NCI-H2171 treated with DMSO at 0.1 percent for 48 hours (cell line): ENCODE measurements around the gene CCDC107.

Experiments
- DNase-seq: peaks from one replicate; lab custom pipeline; 2025; lab: John Stamatoyannopoulos, UW

Gene CCDC107

DNA sequence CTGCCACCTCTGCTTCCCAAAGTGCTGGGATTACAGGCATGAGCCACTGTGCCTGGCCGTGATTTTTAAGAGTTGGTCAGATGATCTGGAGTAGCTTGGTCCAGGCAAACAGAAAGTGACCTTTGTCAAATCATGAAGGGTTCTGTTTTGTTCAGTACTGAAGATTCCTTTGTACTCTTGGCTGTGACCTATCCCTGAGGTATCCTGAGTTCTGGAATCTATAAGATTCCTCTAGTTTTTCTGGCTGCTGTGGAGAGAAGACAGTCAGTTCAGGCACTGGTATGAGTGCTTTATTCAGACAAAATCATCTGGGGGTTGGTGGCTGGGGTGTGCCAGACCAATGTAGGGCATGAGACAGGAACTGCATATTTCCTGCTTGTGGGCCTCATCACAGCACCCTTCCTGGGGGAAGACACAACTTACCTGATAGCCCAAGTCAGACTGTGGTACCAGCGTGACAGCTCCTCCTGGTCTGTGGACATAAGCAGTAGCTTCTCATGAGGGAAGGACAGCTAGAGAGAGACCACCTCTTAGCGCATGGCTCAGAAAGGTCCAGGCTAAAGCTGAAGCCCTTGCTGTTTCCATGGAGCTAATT lies 3.8 kb downstream of the CCDC107 start:
- no peak for DNase-seq

DNA sequence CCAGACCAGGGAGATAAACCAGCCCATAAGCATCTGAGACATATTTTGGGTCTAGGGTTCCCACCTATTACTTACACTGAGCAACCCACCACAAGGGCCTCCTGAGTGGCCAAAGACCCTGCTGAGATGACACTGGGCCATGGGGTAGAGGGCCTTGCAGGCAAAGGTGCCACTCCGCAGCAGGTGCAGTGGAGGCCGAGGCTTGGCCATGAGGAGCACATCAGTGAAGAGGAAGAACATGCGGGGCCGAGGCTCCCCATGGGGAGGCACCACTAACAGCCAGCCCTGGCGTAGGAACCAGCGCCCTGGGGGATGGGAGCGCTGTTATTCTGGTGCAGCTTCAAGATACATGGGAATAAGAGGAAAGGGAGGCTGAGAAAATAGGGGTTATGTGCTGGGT lies 4.3 kb downstream of the CCDC107 start:
- no peak for DNase-seq

DNA sequence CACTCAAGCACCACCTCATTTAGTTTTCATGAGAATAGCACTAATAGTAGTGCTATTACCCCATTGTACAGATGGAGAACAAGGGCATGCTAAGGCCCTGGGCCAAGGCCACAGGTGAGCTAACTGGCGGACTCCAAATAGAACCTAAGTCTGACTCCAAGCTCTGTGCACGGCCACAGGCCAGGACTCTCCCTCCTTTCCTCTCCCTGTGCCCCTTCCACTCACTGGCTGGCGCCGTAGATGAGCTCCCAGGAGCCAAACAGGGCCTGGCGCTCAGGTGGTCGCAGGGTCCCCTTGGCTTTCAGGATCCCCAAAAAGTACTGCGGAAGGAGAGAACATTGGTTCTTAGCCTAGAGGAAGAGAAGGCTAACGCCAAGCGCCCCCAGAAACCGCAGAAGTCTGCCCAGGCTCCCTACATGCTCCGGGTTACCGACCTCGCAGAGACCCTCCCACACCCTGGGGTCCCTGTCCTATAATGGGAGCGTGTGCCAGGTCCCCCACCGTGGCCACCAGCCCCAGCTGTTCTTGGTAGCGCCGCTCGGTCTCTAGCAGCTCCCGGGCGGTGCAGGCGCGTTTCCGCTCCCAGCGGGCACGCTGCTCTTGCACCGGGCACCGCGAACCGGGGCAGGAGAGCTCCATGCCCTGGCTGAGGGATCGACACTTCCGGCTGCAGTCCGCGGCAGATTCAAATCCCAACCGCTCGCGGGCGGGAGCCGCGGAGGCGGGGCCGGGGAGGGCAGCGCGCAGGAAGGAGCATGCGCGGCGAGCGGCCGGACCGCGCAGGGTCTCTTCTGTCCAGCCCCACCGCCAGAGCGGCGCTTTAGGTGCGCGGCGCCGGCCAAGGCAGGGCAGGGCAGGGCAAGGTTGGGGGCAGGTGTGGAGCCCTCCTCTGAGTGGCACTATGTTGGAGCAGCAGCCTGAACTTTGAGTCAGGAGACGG lies 6.7 kb downstream of the CCDC107 start, which contains the start of gene ARHGEF39:
Gene ARHGEF39 (minus strand): TSS at position 665 of the 940 bp plus-strand sequence. CDS start 26 bp downstream, at position 639.
- peak; percentile 63 for DNase-seq

DNA sequence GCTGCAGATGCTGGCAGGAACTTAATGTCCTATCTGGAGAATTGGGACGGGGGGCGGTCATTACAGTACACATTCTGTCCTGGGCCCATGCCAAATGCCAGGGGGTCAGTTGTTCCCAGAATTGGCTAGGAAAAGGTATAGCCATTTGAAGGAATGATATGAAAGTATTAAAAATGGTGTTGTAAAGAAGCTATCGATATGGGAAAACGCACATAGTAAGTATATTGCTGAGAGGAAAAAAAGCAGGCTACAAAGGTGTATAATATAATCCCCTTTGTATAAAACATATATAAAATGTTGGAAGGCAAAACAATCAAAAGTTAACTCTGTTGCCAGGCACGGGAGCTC lies 7.4 kb downstream of the CCDC107 start:
- no peak for DNase-seq

DNA sequence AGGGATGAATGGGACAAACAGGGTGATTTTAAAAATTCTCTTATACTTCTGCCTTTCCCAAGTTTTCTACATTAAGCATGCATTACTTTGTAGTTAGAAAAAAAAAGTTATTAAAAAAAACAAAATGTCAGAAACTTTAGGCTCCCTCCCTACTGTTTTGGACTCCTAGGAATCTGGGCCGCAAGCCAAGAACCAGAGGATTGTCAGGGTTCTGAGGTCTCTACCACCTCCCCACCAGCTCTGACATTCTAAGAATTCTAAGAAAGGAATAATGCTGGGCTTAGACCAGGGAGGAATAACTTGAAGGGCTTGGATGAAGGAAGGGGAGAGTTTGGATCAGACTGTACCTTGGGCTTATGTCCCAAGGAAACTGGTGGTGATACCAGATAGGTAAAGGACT lies 8.0 kb downstream of the CCDC107 start:
- DNase-seq = no peak

DNA sequence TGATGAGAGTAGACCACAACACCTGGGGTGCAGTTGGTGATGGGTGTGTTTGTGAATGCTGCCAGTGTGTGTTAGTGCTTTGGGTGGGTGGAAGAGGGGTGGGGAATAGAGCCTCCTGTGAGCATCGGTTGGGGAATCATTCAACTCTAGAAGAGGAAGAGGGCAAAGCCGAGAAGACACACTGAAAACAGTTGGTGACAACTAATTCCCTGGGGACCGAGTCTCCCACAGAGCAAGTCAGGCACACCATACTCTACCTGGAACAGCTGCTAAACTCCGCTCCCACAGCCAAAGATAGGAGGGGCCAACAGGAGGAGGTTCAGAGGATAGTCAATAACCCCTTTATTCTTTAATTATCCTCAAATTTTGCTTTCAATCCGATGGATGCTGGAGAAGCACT lies 8.5 kb downstream of the CCDC107 start:
- no peak for DNase-seq

DNA sequence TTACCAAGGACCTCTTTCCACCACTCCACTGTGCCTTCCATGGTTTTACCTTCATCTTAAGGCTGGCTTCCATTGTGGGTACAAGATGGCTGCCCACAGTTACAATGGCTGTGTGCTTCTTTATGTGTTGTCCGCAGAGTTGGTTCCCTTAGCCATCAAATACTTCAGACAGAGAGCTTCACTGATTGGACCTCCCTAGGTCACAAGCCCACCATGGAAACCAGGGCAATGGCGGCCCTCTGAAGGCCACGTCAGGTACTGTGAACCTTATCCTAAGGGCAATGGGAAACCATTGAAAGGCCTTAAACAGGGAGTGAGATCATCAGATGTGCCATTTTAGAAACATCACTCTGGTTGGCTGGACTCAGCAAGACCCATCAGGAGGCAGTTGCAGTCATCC lies 9.8 kb downstream of the CCDC107 start:
- no peak for DNase-seq

DNA sequence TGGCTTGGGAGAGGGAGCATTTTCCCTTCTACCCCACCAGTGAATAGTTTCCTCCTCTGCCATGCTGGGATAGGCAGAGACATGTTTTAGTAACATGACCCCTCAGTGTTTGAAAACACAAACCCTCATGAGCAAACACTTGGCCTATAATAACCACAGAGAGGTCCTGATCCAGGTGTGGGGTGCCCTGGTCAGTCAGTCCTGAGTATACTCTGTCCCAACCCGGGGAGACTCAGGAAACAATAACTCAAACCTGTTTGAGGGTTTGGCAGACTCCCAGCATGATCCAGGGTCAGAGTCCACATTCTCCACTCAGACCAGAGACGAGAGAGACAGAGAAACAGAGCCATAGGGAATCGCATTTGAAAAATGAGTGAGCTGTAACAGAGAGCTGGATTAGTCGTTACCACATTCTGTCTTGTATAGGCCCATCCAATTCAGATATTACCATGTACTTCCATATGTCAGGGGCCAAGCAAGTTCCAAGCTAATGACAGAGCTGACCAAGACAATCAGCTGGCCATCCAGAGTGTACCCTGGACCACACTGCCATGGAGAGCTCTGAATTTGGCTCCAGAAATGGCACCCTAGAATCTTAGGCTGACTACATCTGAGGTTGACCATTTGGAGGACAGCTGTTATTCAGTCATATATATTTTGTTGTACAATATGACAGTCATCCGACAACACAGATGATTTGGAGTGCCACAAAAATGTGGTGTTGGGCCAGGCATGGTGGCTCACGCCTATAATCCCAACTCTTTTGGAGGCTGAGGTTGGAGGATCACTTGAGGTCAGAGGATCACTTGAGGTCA lies 11.4 kb downstream of the CCDC107 start:
- DNase-seq = no peak

DNA sequence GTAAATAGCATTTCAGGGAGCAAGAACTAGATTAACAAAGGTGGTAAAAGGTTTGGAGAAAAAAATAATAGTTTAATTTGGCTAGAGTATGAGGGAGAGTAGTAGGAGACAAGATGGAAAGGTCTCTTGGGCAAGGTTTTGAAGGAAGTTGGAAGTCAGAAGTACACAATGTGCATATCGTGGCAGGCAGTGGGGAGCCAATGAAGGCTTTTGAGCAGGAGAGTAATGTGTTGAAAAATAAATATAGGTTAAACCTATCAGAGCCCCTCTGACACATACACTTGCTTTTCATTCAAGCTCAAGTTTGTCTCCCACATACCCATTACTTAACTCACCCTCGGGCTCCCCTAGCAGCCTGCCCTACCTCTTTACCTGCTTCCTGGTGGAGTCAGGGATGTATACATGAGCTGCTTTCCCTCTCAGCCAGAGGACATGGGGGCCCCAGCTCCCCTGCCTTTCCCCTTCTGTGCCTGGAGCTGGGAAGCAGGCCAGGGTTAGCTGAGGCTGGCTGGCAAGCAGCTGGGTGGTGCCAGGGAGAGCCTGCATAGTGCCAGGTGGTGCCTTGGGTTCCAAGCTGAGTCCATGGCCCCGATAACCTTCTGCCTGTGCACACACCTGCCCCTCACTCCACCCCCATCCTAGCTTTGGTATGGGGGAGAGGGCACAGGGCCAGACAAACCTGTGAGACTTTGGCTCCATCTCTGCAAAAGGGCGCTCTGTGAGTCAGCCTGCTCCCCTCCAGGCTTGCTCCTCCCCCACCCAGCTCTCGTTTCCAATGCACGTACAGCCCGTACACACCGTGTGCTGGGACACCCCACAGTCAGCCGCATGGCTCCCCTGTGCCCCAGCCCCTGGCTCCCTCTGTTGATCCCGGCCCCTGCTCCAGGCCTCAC lies 15.3 kb downstream of the CCDC107 start, which contains the start of gene CA9:
Gene CA9 (plus strand): TSS at position 797 of the 893 bp plus-strand sequence. CDS start 32 bp downstream, at position 829.
- DNase-seq = peak; percentile 71

DNA sequence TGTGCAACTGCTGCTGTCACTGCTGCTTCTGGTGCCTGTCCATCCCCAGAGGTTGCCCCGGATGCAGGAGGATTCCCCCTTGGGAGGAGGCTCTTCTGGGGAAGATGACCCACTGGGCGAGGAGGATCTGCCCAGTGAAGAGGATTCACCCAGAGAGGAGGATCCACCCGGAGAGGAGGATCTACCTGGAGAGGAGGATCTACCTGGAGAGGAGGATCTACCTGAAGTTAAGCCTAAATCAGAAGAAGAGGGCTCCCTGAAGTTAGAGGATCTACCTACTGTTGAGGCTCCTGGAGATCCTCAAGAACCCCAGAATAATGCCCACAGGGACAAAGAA lies 15.9 kb downstream of the CCDC107 start:
- DNase-seq = no peak

DNA sequence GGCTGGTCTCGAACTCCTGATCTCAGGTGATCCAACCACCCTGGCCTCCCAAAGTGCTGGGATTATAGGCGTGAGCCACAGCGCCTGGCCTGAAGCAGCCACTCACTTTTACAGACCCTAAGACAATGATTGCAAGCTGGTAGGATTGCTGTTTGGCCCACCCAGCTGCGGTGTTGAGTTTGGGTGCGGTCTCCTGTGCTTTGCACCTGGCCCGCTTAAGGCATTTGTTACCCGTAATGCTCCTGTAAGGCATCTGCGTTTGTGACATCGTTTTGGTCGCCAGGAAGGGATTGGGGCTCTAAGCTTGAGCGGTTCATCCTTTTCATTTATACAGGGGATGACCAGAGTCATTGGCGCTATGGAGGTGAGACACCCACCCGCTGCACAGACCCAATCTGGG lies 17.1 kb downstream of the CCDC107 start:
- no peak for DNase-seq

DNA sequence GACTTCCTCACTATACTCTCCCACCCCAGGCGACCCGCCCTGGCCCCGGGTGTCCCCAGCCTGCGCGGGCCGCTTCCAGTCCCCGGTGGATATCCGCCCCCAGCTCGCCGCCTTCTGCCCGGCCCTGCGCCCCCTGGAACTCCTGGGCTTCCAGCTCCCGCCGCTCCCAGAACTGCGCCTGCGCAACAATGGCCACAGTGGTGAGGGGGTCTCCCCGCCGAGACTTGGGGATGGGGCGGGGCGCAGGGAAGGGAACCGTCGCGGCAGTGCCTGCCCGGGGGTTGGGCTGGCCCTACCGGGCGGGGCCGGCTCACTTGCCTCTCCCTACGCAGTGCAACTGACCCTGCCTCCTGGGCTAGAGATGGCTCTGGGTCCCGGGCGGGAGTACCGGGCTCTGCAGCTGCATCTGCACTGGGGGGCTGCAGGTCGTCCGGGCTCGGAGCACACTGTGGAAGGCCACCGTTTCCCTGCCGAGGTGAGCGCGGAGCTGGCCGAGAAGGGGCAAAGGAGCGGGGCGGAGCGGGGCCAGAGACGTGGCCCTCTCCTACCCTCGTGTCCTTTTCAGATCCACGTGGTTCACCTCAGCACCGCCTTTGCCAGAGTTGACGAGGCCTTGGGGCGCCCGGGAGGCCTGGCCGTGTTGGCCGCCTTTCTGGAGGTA lies 17.8 kb downstream of the CCDC107 start:
- DNase-seq = no peak

DNA sequence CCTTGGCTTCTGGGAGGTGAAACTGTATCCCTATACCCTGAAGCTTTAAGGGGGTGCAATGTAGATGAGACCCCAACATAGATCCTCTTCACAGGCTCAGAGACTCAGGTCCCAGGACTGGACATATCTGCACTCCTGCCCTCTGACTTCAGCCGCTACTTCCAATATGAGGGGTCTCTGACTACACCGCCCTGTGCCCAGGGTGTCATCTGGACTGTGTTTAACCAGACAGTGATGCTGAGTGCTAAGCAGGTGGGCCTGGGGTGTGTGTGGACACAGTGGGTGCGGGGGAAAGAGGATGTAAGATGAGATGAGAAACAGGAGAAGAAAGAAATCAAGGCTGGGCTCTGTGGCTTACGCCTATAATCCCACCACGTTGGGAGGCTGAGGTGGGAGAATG lies 21.0 kb downstream of the CCDC107 start:
- no peak for DNase-seq

DNA sequence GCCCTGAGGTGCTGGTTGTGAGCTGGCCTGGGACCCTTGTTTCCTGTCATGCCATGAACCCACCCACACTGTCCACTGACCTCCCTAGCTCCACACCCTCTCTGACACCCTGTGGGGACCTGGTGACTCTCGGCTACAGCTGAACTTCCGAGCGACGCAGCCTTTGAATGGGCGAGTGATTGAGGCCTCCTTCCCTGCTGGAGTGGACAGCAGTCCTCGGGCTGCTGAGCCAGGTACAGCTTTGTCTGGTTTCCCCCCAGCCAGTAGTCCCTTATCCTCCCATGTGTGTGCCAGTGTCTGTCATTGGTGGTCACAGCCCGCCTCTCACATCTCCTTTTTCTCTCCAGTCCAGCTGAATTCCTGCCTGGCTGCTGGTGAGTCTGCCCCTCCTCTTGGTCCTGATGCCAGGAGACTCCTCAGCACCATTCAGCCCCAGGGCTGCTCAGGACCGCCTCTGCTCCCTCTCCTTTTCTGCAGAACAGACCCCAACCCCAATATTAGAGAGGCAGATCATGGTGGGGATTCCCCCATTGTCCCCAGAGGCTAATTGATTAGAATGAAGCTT lies 21.8 kb downstream of the CCDC107 start:
- no peak for DNase-seq

DNA sequence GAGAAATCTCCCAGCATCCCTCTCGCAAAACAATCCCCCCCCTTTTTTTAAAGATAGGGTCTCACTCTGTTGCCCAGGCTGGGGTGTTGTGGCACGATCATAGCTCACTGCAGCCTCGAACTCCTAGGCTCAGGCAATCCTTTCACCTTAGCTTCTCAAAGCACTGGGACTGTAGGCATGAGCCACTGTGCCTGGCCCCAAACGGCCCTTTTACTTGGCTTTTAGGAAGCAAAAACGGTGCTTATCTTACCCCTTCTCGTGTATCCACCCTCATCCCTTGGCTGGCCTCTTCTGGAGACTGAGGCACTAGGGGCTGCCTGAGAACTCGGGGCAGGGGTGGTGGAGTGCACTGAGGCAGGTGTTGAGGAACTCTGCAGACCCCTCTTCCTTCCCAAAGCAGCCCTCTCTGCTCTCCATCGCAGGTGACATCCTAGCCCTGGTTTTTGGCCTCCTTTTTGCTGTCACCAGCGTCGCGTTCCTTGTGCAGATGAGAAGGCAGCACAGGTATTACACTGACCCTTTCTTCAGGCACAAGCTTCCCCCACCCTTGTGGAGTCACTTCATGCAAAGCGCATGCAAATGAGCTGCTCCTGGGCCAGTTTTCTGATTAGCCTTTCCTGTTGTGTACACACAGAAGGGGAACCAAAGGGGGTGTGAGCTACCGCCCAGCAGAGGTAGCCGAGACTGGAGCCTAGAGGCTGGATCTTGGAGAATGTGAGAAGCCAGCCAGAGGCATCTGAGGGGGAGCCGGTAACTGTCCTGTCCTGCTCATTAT lies 22.4 kb downstream of the CCDC107 start:
- no peak for DNase-seq

DNA sequence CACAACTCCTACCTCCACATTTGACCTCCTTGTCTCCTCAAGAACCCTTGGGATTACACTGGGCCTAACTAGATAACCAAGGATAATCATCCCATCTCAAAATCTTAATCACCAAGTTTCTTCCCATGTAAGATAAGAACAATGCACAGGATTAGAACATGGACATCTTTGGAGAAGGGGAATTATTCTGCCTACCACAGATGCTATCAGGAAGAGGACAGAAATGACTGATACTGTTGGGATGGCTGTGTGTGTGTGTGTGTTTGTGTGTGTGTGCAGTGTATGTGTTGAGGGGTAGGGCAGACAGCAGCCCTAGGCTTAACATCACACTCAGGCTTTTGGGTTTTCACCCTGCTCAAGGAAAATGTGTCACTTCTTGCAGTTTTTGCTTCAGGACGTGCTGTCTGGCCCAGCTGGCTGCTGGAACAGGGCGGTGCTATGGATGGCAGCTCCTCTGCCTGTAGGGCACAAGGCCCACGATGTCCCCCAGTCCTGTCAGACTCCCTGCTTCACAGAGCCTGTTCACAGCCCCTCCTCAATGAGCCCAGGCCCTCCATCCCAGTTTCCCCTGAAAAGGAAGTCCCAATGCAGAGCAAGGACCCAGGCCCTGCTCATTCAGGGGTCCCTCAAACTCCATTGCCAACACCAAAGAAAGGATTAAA lies 23.4 kb downstream of the CCDC107 start:
- DNase-seq = no peak

DNA sequence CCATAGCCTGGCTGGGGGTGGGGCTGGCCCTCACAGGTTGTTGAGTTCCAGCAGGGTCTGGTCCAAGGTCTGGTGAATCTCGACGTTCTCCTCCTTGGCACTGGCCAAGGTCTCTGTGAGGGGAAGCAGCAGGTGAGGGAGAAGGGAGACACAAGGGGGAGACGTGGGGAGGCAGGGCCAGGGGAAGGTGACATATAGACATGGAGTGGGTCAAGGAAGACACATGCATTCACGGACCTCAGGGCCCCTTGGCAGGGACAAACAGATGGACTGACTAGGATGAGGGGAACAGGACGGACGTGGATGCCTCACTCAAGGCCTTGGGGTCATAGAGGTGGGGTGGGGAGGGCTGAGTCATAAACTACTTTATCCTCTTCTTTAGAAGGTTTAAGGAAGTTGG lies 24.0 kb downstream of the CCDC107 start:
- DNase-seq = no peak

DNA sequence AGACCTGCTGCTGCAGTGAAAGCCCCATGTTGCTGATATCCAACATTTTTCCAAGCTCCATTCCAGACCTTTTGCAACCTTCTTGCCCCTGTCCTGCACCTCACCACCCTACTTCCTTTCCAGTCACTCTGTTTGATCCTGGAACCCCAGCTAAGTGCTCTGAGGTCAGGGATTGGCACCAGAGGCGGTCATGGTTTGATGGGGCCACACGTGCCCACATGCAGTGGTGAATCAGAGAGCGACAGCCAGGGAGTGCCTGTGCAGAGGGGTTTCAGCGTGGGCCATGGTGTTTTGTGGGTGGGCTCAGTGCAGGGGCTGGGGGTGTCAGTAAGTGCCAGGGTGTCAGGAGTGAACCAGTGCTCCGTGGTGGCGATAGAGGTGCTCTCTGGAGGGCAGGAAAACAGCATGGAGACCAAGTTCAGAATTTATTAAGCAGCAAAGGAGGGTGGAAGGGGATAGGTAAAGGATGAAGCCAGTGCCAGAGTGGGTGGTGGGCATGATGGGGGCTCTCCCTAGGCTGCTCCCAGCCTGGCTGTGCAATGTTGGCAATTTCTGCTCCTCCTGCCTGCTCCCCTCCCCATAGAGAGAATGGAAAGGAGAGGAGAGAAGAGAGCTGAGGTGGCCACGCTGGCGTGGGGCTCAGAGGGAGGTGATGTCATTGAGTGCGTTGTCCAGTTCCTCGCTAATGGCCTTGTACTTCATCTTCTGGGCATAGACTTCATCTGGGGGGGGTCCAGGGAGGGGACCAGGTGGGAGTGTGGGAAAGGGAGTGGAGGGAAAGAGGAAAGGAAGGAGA lies 24.6 kb downstream of the CCDC107 start:
- DNase-seq = no peak

DNA sequence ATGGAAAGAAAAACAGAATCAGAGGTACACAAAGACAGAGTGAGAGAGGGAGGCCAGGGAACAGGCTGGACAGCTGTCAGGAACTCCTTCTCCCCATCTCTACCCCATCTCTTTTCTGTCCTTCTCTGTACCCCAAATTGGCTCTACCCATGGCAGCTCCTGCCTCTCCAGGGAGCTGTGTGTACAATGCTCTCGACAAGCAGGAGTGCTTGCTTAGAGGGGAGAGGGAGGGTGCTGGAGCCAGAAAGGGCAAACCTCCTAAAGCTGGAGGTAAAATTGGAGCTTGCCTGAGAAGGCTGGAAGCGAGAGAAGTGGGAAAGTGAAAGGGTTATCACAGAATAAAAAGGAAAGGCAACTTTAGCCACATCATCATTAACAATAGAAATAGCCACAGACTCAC lies 25.2 kb downstream of the CCDC107 start:
- no peak for DNase-seq
